MCF 10A (cell line): Measurements from ENCODE around the gene LAPTM5. TPM values are rescaled to one million over a fixed set of nuclear protein-coding genes. Genes with fewer than 3 reads are reported as not detected.

ENCODE experiments used
- BruUV-seq: library from RNA; stranded (reverse); fragments of 400-500 nt; replicated peaks from 2 replicates; lab custom pipeline; 2021; lab: Mats Ljungman, UMichigan
- CTCF ChIA-PET: fragments of 300-600 bp; sonication (Branson Sonifier 250); formaldehyde crosslinking; extraction: SDS; loops from one replicate; lab custom pipeline; 2021; ENCODE audit warnings: antibody characterized with exemption, inconsistent platforms; lab: Yijun Ruan, JAX
- POLR2A ChIA-PET: fragments of 300-600, 350-650 bp; sonication (Branson Sonifier 250); formaldehyde crosslinking; extraction: SDS; loops from one replicate; lab custom pipeline; 2020; ENCODE audit warnings: antibody characterized with exemption, inconsistent platforms; lab: Yijun Ruan, JAX
- DNase-seq: peaks from one replicate; pipeline ENCODE4 v3.0.0-alpha.2; 2018; ENCODE audit not compliant: unreplicated experiment
- H3K27ac Mint-ChIP-seq: one replicate; pipeline ENCODE4 v1.8.0; 2022; ENCODE audit warnings: mild to moderate bottlenecking, low read depth, mixed read lengths; ENCODE audit not compliant: unreplicated experiment
- H3K27me3 Mint-ChIP-seq: one replicate; pipeline ENCODE4 v1.8.0; 2022; ENCODE audit warnings: mixed read lengths; ENCODE audit not compliant: insufficient read depth, unreplicated experiment
- H3K36me3 Mint-ChIP-seq: one replicate; pipeline ENCODE4 v1.8.0; 2022; ENCODE audit warnings: mild to moderate bottlenecking, moderate library complexity, mixed read lengths; ENCODE audit not compliant: insufficient read depth, unreplicated experiment
- H3K4me1 Mint-ChIP-seq: one replicate; pipeline ENCODE4 v1.8.0; 2022; ENCODE audit warnings: mixed read lengths; ENCODE audit not compliant: insufficient read depth, unreplicated experiment
- H3K4me3 Mint-ChIP-seq: one replicate; pipeline ENCODE4 v1.8.0; 2022; ENCODE audit warnings: mild to moderate bottlenecking, moderate library complexity, mixed read lengths; ENCODE audit not compliant: unreplicated experiment
- H3K9me3 Mint-ChIP-seq: one replicate; pipeline ENCODE4 v1.8.0; 2022; ENCODE audit warnings: mixed read lengths; ENCODE audit not compliant: unreplicated experiment
- CTCF ChIP-seq: fragments of 200-600 bp; IDR thresholded peaks from one replicate; pipeline ENCODE4 v1.8.0; 2022; ENCODE audit warnings: antibody characterized with exemption, mild to moderate bottlenecking; ENCODE audit not compliant: unreplicated experiment
- intact Hi-C: fragments of 100-400 bp; cut with micrococcal nuclease; formaldehyde crosslinking; loops from 2 replicates; pipeline ENCODE4 v1.14.1; 2022
- total RNA-seq: library from RNA; stranded (reverse); gene quantifications from 2 replicates; pipeline ENCODE4 v1.2.3, GENCODE V29; 2022

LAPTM5 gene
- total RNA-seq, 1 experiment from 2014 or later = 15.9 TPM

- no peak overlapping the region for H3K27ac Mint-ChIP-seq
- CTCF ChIA-PET = interaction anchor here (0.5 to 1.2 kb wide), 3 partner anchors 9 to 33 kb away, joined by 3 to 4 read pairs (median 3); no protein-coding TSS in a partner anchor
Observed at GRCh38 chr1:30752651-30752908, 5.0 kb downstream of the LAPTM5 start.

GRCh38 chr1:30751830-30752650 is 5.5 kb downstream of the LAPTM5 start:
- no peaks in the 10 kb centered on the region for H3K9me3 Mint-ChIP-seq
- intact Hi-C loops = no loop called here
- no peak overlapping the region for H3K4me3 Mint-ChIP-seq
- ChIA-PET POLR2A (interaction anchor here (1.6 kb wide), 1 partner anchor 33 kb away, joined by 4 read pairs; no protein-coding TSS in a partner anchor), CTCF (interaction anchor here (0.5 to 1.2 kb wide), 2 partner anchors 19 to 32 kb away, joined by 3 to 4 read pairs; no protein-coding TSS in a partner anchor)
- no peak for TF ChIP-seq CTCF
- no peaks in the 10 kb centered on the region for H3K36me3 Mint-ChIP-seq
- peak overlapping the region; percentile 16 for H3K27ac Mint-ChIP-seq
- no peak for DNase-seq
- H3K4me1 Mint-ChIP-seq = peaks cover 31% of the 10 kb centered on the region
- BruUV-seq = no TSS peak
- no peaks in the 10 kb centered on the region for H3K27me3 Mint-ChIP-seq

More at GRCh38 chr1:30752651-30752908, 5.0 kb downstream of the LAPTM5 start:
- Mint-ChIP-seq H3K27me3 (no peaks in the 10 kb centered on the region), H3K36me3 (no peaks in the 10 kb centered on the region), H3K9me3 (no peaks in the 10 kb centered on the region), H3K4me3 (no peak overlapping the region), H3K4me1 (peaks cover 30% of the 10 kb centered on the region)
- no TSS peak for BruUV-seq
- POLR2A ChIA-PET = interaction anchor here (1.6 kb wide), 1 partner anchor 34 kb away, joined by 4 read pairs; no protein-coding TSS in a partner anchor
- no peak for DNase-seq
- TF ChIP-seq CTCF = no peak
- intact Hi-C loops = no loop called here

- DNase-seq = no peak
- H3K9me3 Mint-ChIP-seq = no peaks in the 10 kb centered on the region
- ChIA-PET CTCF (interaction anchor here (1.2 kb wide), 1 partner anchor 32 kb away, joined by 4 read pairs; no protein-coding TSS in a partner anchor), POLR2A (interaction anchor here (0.6 to 1.6 kb wide), 2 partner anchors 32 to 1518 kb away, joined by 3 to 4 read pairs; no protein-coding TSS in a partner anchor)
- no peak overlapping the region for H3K27ac Mint-ChIP-seq
- H3K27me3 Mint-ChIP-seq = no peaks in the 10 kb centered on the region
- intact Hi-C loops = no loop called here
- no TSS peak for BruUV-seq
- TF ChIP-seq CTCF = no peak
- H3K36me3 Mint-ChIP-seq = no peaks in the 10 kb centered on the region
- no peak overlapping the region for H3K4me3 Mint-ChIP-seq
- H3K4me1 Mint-ChIP-seq = peaks cover 37% of the 10 kb centered on the region
Observed at GRCh38 chr1:30750731-30751291, 6.8 kb downstream of the LAPTM5 start.
